HG03571 (cell line): ENCODE results near the gene STIMATE.

ENCODE experiments used
- ATAC-seq: cut with Tn5 transposase; IDR thresholded peaks from one replicate; pipeline ENCODE4 v1.9.1; 2021; ENCODE audit not compliant: unreplicated experiment

STIMATE gene

GRCh38 chr3:52894756-52895155, 2.6 kb downstream of the STIMATE start:
- ATAC-seq, result no peak

- no peak for ATAC-seq
These were observed 3.6 kb downstream of the STIMATE start for GRCh38 chr3:52893723-52894122.

GRCh38 chr3:52892625-52893311, 4.6 kb downstream of the STIMATE start:
- ATAC-seq, result no peak

GRCh38 chr3:52892290-52892624, 5.1 kb downstream of the STIMATE start:
- ATAC-seq, result no peak

- ATAC-seq, result no peak
These were observed 5.7 kb downstream of the STIMATE start for GRCh38 chr3:52891615-52892081.

- no peak for ATAC-seq
These were observed 6.2 kb downstream of the STIMATE start for GRCh38 chr3:52891164-52891563.

- ATAC-seq, result no peak
These were observed 6.6 kb downstream of the STIMATE start for GRCh38 chr3:52890735-52891134.

- ATAC-seq, result no peak
These were observed 7.4 kb downstream of the STIMATE start for GRCh38 chr3:52889901-52890300.

- no peak for ATAC-seq
These were observed 10.2 kb downstream of the STIMATE start for GRCh38 chr3:52887166-52887565.

GRCh38 chr3:52886049-52886730, 11.2 kb downstream of the STIMATE start:
- no peak for ATAC-seq

- no peak for ATAC-seq
These were observed 15.0 kb downstream of the STIMATE start for GRCh38 chr3:52882377-52882776.

- no peak for ATAC-seq
These were observed 15.5 kb downstream of the STIMATE start for GRCh38 chr3:52881871-52882270.

- ATAC-seq, result no peak
These were observed 16.9 kb downstream of the STIMATE start for GRCh38 chr3:52880474-52880873.

- ATAC-seq, result no peak
These were observed 17.3 kb downstream of the STIMATE start for GRCh38 chr3:52880047-52880446.

GRCh38 chr3:52879581-52879980, 17.8 kb downstream of the STIMATE start:
- ATAC-seq, result no peak

GRCh38 chr3:52879090-52879489, 18.3 kb downstream of the STIMATE start:
- no peak for ATAC-seq

GRCh38 chr3:52877085-52877484, 20.3 kb downstream of the STIMATE start:
- no peak for ATAC-seq

- no peak for ATAC-seq
These were observed 22.3 kb downstream of the STIMATE start for GRCh38 chr3:52874864-52875587.

- ATAC-seq, result peak; percentile 58
These were observed 23.1 kb downstream of the STIMATE start for GRCh38 chr3:52874160-52874701.

GRCh38 chr3:52873433-52874159, 23.8 kb downstream of the STIMATE start:
- no peak for ATAC-seq

GRCh38 chr3:52872245-52872644, 25.1 kb downstream of the STIMATE start:
- ATAC-seq, result no peak
